CD4-positive, CD25-positive, alpha-beta regulatory T cell (primary cell): ENCODE data around the gene FARSB. TPM values are rescaled to one million over a fixed set of nuclear protein-coding genes. Genes with fewer than 3 reads are reported as not detected.
"Not testable (repeated sequence)": the region's sequence is repeated elsewhere in the genome, so short reads cannot be mapped to it uniquely, and the experiment has no call there.

ENCODE experiments used
- ATAC-seq, 2 donors: fragments of 150-1000 bp; cut with Tn5 transposase; one replicate each; pipeline ENCODE4 v1.10.0; 2021; ENCODE audit warnings: low read depth in 2 of 2, moderate number of reproducible peaks in 2 of 2, moderate library complexity in 1 of 2
- DNase-seq, 3 donors: peaks; one replicate each; pipeline versions ENCODE4 v3.0.0 to v3.0.0-alpha.2; 2012 to 2022; ENCODE audit warnings: mixed read lengths in 1 of 3
- H3K27ac ChIP-seq: one replicate; pipeline ENCODE4 v1.7.0; 2013; ENCODE audit warnings: mild to moderate bottlenecking, low read length; ENCODE audit not compliant: insufficient read depth, poor library complexity, severe bottlenecking
- H3K27me3 ChIP-seq: one replicate; pipeline ENCODE4 v1.7.0; 2013; ENCODE audit warnings: low read length; ENCODE audit not compliant: control insufficient read depth, insufficient read depth
- H3K36me3 ChIP-seq: one replicate; pipeline ENCODE4 v1.7.0; 2013; ENCODE audit warnings: mild to moderate bottlenecking, low read length, moderate library complexity; ENCODE audit not compliant: control insufficient read depth, insufficient read depth
- H3K4me1 ChIP-seq: 2 replicates; pipeline ENCODE4 v1.7.0; 2013; ENCODE audit warnings: mild to moderate bottlenecking, low read length; ENCODE audit not compliant: insufficient read depth, control insufficient read depth, poor library complexity, severe bottlenecking
- H3K4me3 ChIP-seq: one replicate; pipeline ENCODE4 v1.7.0; 2013; ENCODE audit warnings: low read depth, mild to moderate bottlenecking, low read length, moderate library complexity
- H3K9me3 ChIP-seq, 2 experiments: 1 replicate in 1 of 2; 2 replicates in 1 of 2; pipeline ENCODE4 v1.7.0; 2013; ENCODE audit warnings: low read length in 2 of 2, mild to moderate bottlenecking in 1 of 2, moderate library complexity in 1 of 2; ENCODE audit not compliant: control insufficient read depth in 2 of 2
- H3K27ac Mint-ChIP-seq, 3 donors: one replicate each; pipeline ENCODE4 v1.8.0; 2020 to 2022; ENCODE audit warnings: mild to moderate bottlenecking in 3 of 3, mixed read lengths in 3 of 3, moderate library complexity in 2 of 3
- H3K27me3 Mint-ChIP-seq: one replicate; pipeline ENCODE4 v1.8.0; 2022; ENCODE audit warnings: mild to moderate bottlenecking, mixed read lengths
- H3K36me3 Mint-ChIP-seq: one replicate; pipeline ENCODE4 v1.8.0; 2020; ENCODE audit warnings: mixed read lengths
- H3K4me1 Mint-ChIP-seq, 4 donors: one replicate each; pipeline ENCODE4 v1.8.0; 2020 to 2022; ENCODE audit warnings: mixed read lengths in 4 of 4, mild to moderate bottlenecking in 1 of 4
- H3K4me3 Mint-ChIP-seq, 4 donors: one replicate each; pipeline ENCODE4 v1.8.0; 2020 to 2022; ENCODE audit warnings: mild to moderate bottlenecking in 4 of 4, mixed read lengths in 4 of 4, moderate library complexity in 3 of 4
- H3K9me3 Mint-ChIP-seq, 7 donors: one replicate each; pipeline ENCODE4 v1.8.0; 2020 to 2022; ENCODE audit warnings: mixed read lengths in 7 of 7, mild to moderate bottlenecking in 3 of 7, moderate library complexity in 2 of 7
- polyA plus RNA-seq, 4 donors: library from polyadenylated mRNA; unstranded; fragments of 300-500 nt; fragmentation: Illumina TruSeq; gene quantifications; one replicate each; pipeline ENCODE4 v1.2.3, GENCODE V29; 2021
- total RNA-seq: library from RNA; stranded (reverse); gene quantifications from one replicate; pipeline ENCODE4 v1.2.3, GENCODE V29; 2022

Gene FARSB
- total and polyA plus RNA-seq, 5 donors from 2014 or later: 10.8 to 26.2 (median 25.0) TPM

GRCh38 chr2:222603501-222603900 lies 52.4 kb downstream of the FARSB start:
- DNase-seq (no peak), ATAC-seq (no peak)
- H3K4me3 Mint-ChIP-seq: no peak overlapping the region
- no peaks in the 10 kb centered on the region for H3K27me3 Mint-ChIP-seq
- H3K4me1 ChIP-seq: no peaks in the 10 kb centered on the region
- H3K9me3 Mint-ChIP-seq: no peaks in the 10 kb centered on the region
- peaks cover 0 to 20% (median 6%) of the 10 kb centered on the region in 4 donors for H3K4me1 Mint-ChIP-seq
- no peaks in the 10 kb centered on the region for H3K9me3 ChIP-seq
- H3K36me3 ChIP-seq: peaks cover 26% of the 10 kb centered on the region
- H3K27ac ChIP-seq: no peak overlapping the region
- no peak overlapping the region for H3K4me3 ChIP-seq
- H3K27ac Mint-ChIP-seq: no peak overlapping the region
- H3K27me3 ChIP-seq: no peaks in the 10 kb centered on the region
- peaks cover 22% of the 10 kb centered on the region for H3K36me3 Mint-ChIP-seq

DNA sequence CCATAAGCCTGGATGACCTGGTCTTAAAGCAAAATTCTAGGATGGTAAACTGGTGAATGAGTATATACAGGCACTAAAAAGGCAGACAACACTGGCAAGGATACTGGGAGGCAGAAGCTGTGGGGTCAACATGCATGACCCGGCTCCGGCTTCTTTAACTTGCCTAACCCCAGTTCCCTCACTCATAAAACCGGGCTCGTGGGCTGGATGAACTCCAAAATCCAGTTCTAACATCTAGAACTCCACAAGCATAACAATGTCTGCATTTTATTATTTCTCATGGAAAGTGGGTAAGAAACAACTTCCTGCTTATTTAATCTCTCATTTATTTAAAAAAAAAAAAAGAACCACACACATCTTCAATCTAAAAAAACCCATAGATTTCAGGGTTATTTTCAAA lies 57.3 kb downstream of the FARSB start:
- H3K4me3 Mint-ChIP-seq: no peak overlapping the region
- H3K4me1 Mint-ChIP-seq: peaks cover 0 to 8% (median 5%) of the 10 kb centered on the region in 4 donors
- no peaks in the 10 kb centered on the region for H3K27me3 Mint-ChIP-seq
- peak overlapping the region in 2 of 3 donors; percentile 13 to 74 for H3K27ac Mint-ChIP-seq
- Histone ChIP-seq H3K27ac (no peak overlapping the region), H3K9me3 (no peaks in the 10 kb centered on the region), H3K27me3 (no peaks in the 10 kb centered on the region), H3K36me3 (peaks cover 41% of the 10 kb centered on the region), H3K4me1 (no peaks in the 10 kb centered on the region), H3K4me3 (no peak overlapping the region)
- H3K36me3 Mint-ChIP-seq: peaks cover 42% of the 10 kb centered on the region
- DNase-seq (no peak), ATAC-seq (no peak)
- peaks cover 0 to 1% (median 0%) of the 10 kb centered on the region in 7 donors for H3K9me3 Mint-ChIP-seq

DNA sequence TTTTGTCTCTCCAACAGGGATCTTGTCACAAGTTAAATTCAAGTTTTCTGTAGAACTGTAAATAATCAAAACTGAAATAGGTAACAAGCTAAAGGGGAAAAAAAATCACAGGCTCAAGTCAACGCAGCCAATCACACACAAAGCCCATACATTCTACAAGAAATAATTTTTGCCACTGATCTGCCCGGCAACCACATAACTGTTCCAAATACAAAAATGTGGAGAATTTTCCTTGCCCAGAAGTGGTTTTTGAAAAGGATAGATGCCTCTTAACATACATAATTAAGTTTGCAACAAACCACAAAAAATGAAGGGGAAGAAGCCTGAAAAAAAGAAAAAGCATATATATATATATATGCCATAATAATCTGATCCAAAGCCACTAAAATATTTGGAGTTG lies 60.3 kb downstream of the FARSB start:
- H3K9me3 Mint-ChIP-seq: peaks cover 0 to 1% (median 0%) of the 10 kb centered on the region in 7 donors

DNA sequence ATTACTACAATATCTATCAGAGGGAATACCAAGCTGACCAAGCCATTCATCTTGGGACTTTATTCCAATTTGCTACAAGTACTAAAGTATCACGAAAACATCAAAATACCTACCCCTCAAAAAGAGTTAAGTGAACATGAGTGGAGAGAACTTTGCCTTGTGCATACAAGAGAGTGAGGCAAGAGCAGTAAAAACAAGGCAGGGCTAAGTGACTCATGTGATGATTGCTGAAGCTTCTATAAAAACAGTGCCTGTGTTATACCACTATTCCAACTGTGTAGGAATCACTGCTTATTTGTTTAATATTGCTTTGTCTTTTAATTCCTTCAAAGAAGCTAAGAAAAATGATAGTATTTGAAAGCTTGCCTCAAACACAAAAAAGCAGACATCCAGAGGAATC lies 61.2 kb downstream of the FARSB start:
- H3K4me1 ChIP-seq: no peaks in the 10 kb centered on the region
- H3K27ac Mint-ChIP-seq: peak overlapping the region in 1 of 3 donors; percentile 7
- no peak for DNase-seq
- no peaks in the 10 kb centered on the region for H3K9me3 ChIP-seq
- no peak overlapping the region for H3K4me3 ChIP-seq
- H3K4me3 Mint-ChIP-seq: no peak overlapping the region
- H3K27me3 Mint-ChIP-seq: no peaks in the 10 kb centered on the region
- ATAC-seq: no peak
- peaks cover 0 to 10% (median under 1%) of the 10 kb centered on the region in 4 donors for H3K4me1 Mint-ChIP-seq
- no peak overlapping the region for H3K27ac ChIP-seq
- H3K36me3 Mint-ChIP-seq: peaks cover 55% of the 10 kb centered on the region
- peaks cover 47% of the 10 kb centered on the region for H3K36me3 ChIP-seq
- H3K9me3 Mint-ChIP-seq: peaks cover 0 to 4% (median 0%) of the 10 kb centered on the region in 7 donors
- no peaks in the 10 kb centered on the region for H3K27me3 ChIP-seq

More for the DNA sequence above, 60.3 kb downstream of the FARSB start:
- Histone ChIP-seq H3K9me3 (no peaks in the 10 kb centered on the region), H3K4me1 (no peaks in the 10 kb centered on the region), H3K36me3 (peaks cover 52% of the 10 kb centered on the region), H3K27ac (no peak overlapping the region), H3K4me3 (no peak overlapping the region), H3K27me3 (no peaks in the 10 kb centered on the region)
- Mint-ChIP-seq H3K36me3 (peaks cover 58% of the 10 kb centered on the region), H3K4me1 (peaks cover 0 to 10% (median 3%) of the 10 kb centered on the region in 4 donors), H3K4me3 (no peak overlapping the region), H3K27me3 (no peaks in the 10 kb centered on the region), H3K27ac (peak overlapping the region in 1 of 3 donors; percentile 24)
- ATAC-seq (no peak), DNase-seq (no peak)

DNA sequence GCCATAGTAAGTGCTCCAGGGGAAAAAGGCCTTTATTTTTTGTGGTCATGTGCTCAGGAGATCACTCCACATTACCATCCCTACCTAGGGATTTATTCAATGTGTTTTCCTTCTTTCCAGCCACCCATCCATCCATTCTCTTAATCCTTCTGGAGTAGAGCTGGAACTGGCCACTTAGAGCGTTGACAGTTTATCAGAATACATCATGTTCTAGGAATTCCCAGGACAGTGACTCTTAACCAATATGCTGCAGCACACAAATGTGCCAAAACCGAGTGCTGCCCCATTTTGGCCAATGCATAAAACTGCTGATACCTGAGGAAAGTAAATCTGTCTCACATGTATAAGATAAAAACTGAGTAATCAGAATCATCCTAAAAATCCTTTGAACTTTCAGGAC lies 63.7 kb downstream of the FARSB start:
- DNase-seq (no peak), ATAC-seq (no peak)
- peaks cover 0 to 4% (median 0%) of the 10 kb centered on the region in 7 donors for H3K9me3 Mint-ChIP-seq
- Histone ChIP-seq H3K9me3 (no peaks in the 10 kb centered on the region), H3K36me3 (peaks cover 31% of the 10 kb centered on the region), H3K4me3 (no peak overlapping the region), H3K27me3 (no peaks in the 10 kb centered on the region), H3K27ac (no peak overlapping the region), H3K4me1 (no peaks in the 10 kb centered on the region)
- peaks cover 53% of the 10 kb centered on the region for H3K36me3 Mint-ChIP-seq
- H3K4me3 Mint-ChIP-seq: no peak overlapping the region
- H3K4me1 Mint-ChIP-seq: peaks cover 0 to 11% (median 9%) of the 10 kb centered on the region in 4 donors
- H3K27me3 Mint-ChIP-seq: no peaks in the 10 kb centered on the region
- H3K27ac Mint-ChIP-seq: no peak overlapping the region

- Histone ChIP-seq H3K36me3 (peaks cover 31% of the 10 kb centered on the region), H3K27me3 (no peaks in the 10 kb centered on the region), H3K4me1 (no peaks in the 10 kb centered on the region), H3K4me3 (no peak overlapping the region), H3K9me3 (no peaks in the 10 kb centered on the region), H3K27ac (no peak overlapping the region)
- peaks cover 0 to 4% (median 0%) of the 10 kb centered on the region in 7 donors for H3K9me3 Mint-ChIP-seq
- H3K27ac Mint-ChIP-seq: no peak overlapping the region
- H3K4me1 Mint-ChIP-seq: peaks cover 0 to 14% (median 11%) of the 10 kb centered on the region in 4 donors
- no peaks in the 10 kb centered on the region for H3K27me3 Mint-ChIP-seq
- H3K36me3 Mint-ChIP-seq: peaks cover 53% of the 10 kb centered on the region
- DNase-seq (no peak), ATAC-seq (no peak)
- H3K4me3 Mint-ChIP-seq: no peak overlapping the region
Measured at GRCh38 chr2:222591661-222592060, 64.2 kb downstream of the FARSB start.

GRCh38 chr2:222584589-222584988 lies 71.3 kb downstream of the FARSB start:
- not testable (repeated sequence) for H3K27me3 Mint-ChIP-seq, H3K4me3 ChIP-seq, H3K36me3 ChIP-seq, H3K27me3 ChIP-seq, ATAC-seq, H3K4me3 Mint-ChIP-seq, H3K9me3 ChIP-seq, H3K27ac ChIP-seq, H3K9me3 Mint-ChIP-seq, H3K27ac Mint-ChIP-seq, H3K4me1 ChIP-seq, DNase-seq
- Mint-ChIP-seq H3K4me1 (peaks cover 5 to 33% (median 21%) of the 10 kb centered on the region in 4 donors), H3K36me3 (peaks cover 51% of the 10 kb centered on the region)

- Mint-ChIP-seq H3K4me3 (no peak overlapping the region), H3K36me3 (peaks cover 51% of the 10 kb centered on the region), H3K4me1 (peaks cover 5 to 33% (median 17%) of the 10 kb centered on the region in 4 donors), H3K27me3 (no peaks in the 10 kb centered on the region), H3K9me3 (no peaks in the 10 kb centered on the region), H3K27ac (peak overlapping the region in 1 of 3 donors; percentile 64)
- Histone ChIP-seq H3K27ac (no peak overlapping the region), H3K4me1 (no peaks in the 10 kb centered on the region), H3K9me3 (no peaks in the 10 kb centered on the region), H3K27me3 (no peaks in the 10 kb centered on the region), H3K4me3 (no peak overlapping the region), H3K36me3 (peaks cover 3% of the 10 kb centered on the region)
- peak in 1 of 3 donors; percentile 13 for DNase-seq
- no peak for ATAC-seq
Measured at GRCh38 chr2:222582928-222583327, 73.0 kb downstream of the FARSB start.
